ENCODE measurements around the gene S100A10. TPM values are rescaled to one million over a fixed set of nuclear protein-coding genes. Genes with fewer than 3 reads are reported as not detected.

The S100A10 gene
- total RNA-seq, 1 experiment from 2014 or later, result 160 TPM

- H3K9me3 ChIP-seq (ENCODE audit: control insufficient read depth, low read depth, low read length), result no peaks in the 10 kb centered on the region
- no peak overlapping the region for H2BK120ac ChIP-seq (ENCODE audit: low read depth, low read length, poor library complexity, severe bottlenecking)
- Mint-ChIP-seq H3K27me3 (ENCODE audit: low read depth) (no peaks in the 10 kb centered on the region; the same call in none of the 2 replicates), H3K27ac (peak overlapping the region in 2 of 3 experiments; percentile 56 to 75; a peak in 5 of 7 replicates), H3K4me3 (peak overlapping the region; percentile 83 to 88), H3K36me3 (ENCODE audit: insufficient read depth in 1 of 3, low read depth in 3 of 3) (peaks cover 4 to 29% (median 6%) of the 10 kb centered on the region in 3 experiments; a peak in 6 of 7 replicates), H3K4me1 (peaks cover 23 to 37% of the 10 kb centered on the region in 2 experiments), H3K9me3 (no peaks in the 10 kb centered on the region)
- no CpG with 5 or more reads among the region's 8 CpGs for WGBS (ENCODE audit: extremely low coverage, insufficient read length, low lambda C conversion rate)
- TF ChIP-seq CTCF (conservative IDR thresholded peaks at IDR 0.05), result peak; percentile 83
- H3K4ac ChIP-seq (ENCODE audit: low read depth, low read length), result no peak overlapping the region
- no peak overlapping the region for H4K91ac ChIP-seq (ENCODE audit: insufficient read length, low read depth, low read length)
- no peak overlapping the region for H3T11ph ChIP-seq (ENCODE audit: low read length)
- H3K18ac ChIP-seq (ENCODE audit: insufficient read length, low read depth, low read length), result no peak overlapping the region
- no peak overlapping the region for H3K23ac ChIP-seq (ENCODE audit: insufficient read length, low read depth, low read length)
- H2BK15ac ChIP-seq (ENCODE audit: low read depth, low read length), result no peak overlapping the region
- H4K8ac ChIP-seq (replicated peaks; ENCODE audit: insufficient read length, low read depth, low read length), result no peak overlapping the region
- H2BK5ac ChIP-seq (ENCODE audit: insufficient read length, low read length), result no peak overlapping the region
- peaks cover 14% of the 10 kb centered on the region for H3K23me2 ChIP-seq (ENCODE audit: insufficient read length, low read depth, low read length, poor library complexity, severe bottlenecking)
- no peak overlapping the region for H3K56ac ChIP-seq (ENCODE audit: insufficient read length, low read depth, low read length)
- H3K79me2 ChIP-seq (ENCODE audit: insufficient read depth, low read length), result no peaks in the 10 kb centered on the region
- H3K4me2 ChIP-seq (ENCODE audit: insufficient read depth, insufficient read length, low read length), result peak overlapping the region; percentile 79
- H3K4me1 ChIP-seq (ENCODE audit: insufficient read depth, low read length), result peaks cover 5% of the 10 kb centered on the region; the same call in 1 of the 2 replicates
- H4K20me1 ChIP-seq (ENCODE audit: control insufficient read depth, insufficient read depth, insufficient read length), result no peaks in the 10 kb centered on the region
- H4K5ac ChIP-seq (ENCODE audit: insufficient read length, low read depth, low read length), result no peak overlapping the region
- peak overlapping the region; percentile 42 for H3K27ac ChIP-seq (ENCODE audit: insufficient read length, low read depth, low read length)
- H2BK20ac ChIP-seq (ENCODE audit: low read depth, low read length, poor library complexity, severe bottlenecking), result no peak overlapping the region
- H3K9ac ChIP-seq (ENCODE audit: extremely low read depth, insufficient read length, low read length), result peak overlapping the region; percentile 55
- H3K79me1 ChIP-seq (ENCODE audit: insufficient read depth, low read depth, low read length, poor library complexity, severe bottlenecking), result no peaks in the 10 kb centered on the region
- H2AFZ ChIP-seq (ENCODE audit: low read length), result no peak overlapping the region
- no peak overlapping the region for H3K14ac ChIP-seq (ENCODE audit: insufficient read depth, low read length)
- H2BK12ac ChIP-seq (ENCODE audit: insufficient read length, low read depth, low read length), result no peak overlapping the region
- DNase-seq, result peak; percentile 77
- no peaks in the 10 kb centered on the region for H3K27me3 ChIP-seq (ENCODE audit: insufficient read depth, low read length)
- no peak overlapping the region for H2AK5ac ChIP-seq (ENCODE audit: insufficient read length, low read length)
Measured at GRCh38 chr1:152034654-152035538, 41.2 kb upstream of the S100A10 start.

Measured in H9 (cell line).